ENCODE measurements around the gene CDH18. TPM values are rescaled to one million over a fixed set of nuclear protein-coding genes. Genes with fewer than 3 reads are reported as not detected.

CDH18 gene
- total RNA-seq, 1 experiment from 2014 or later: not detected

- no peak overlapping the region for H3K27ac ChIP-seq (ENCODE audit: low read depth, low read length)
- ATAC-seq: no peak
- POLR2A ChIA-PET: no interaction called here
- H3K79me2 ChIP-seq (ENCODE audit: insufficient read depth, low read length): no peaks in the 10 kb centered on the region
- no peak overlapping the region for H3K4me3 ChIP-seq (replicated peaks in 1 of 2; ENCODE audit: low read depth in 1 of 2, low read length in 2 of 2)
- TF ChIP-seq YY1 (IDR thresholded peaks at IDR 0.05; ENCODE audit: extremely low read depth, insufficient replicate concordance, low read depth, low read length) (no peak), ZNF274 (IDR thresholded peaks at IDR 0.05; ENCODE audit: low read depth, low read length) (no peak)
- BruUV-seq (replicated peaks): no TSS peak
- DNase-seq (ENCODE audit: low read depth, low spot score): no peak
- intact Hi-C loops (cut with micrococcal nuclease): no loop called here
- CTCF ChIA-PET: no interaction called here
- H3K9me3 ChIP-seq (ENCODE audit: control insufficient read depth in 1 of 2, insufficient read depth in 1 of 2, low read depth in 1 of 2, low read length in 2 of 2): peaks cover 3 to 6% of the 10 kb centered on the region in 2 experiments; a peak in 1 of 4 replicates
- H3K9me2 ChIP-seq (ENCODE audit: insufficient read depth): no peaks in the 10 kb centered on the region
- RAD21 ChIA-PET (ENCODE audit: low non-redundant PET in 1 of 2, low total read pairs in 2 of 2, uncharacterized antibody in 2 of 2, unreplicated experiment in 2 of 2): no interaction called here
- H3K36me3 ChIP-seq (ENCODE audit: control insufficient read depth in 1 of 2, insufficient read depth in 2 of 2, low read length in 2 of 2): no peaks in the 10 kb centered on the region
- H3K27me3 ChIP-seq (ENCODE audit: insufficient read depth, low read length): no peaks in the 10 kb centered on the region
- no peak overlapping the region for H2AFZ ChIP-seq (ENCODE audit: low read depth, low read length, poor library complexity, severe bottlenecking)
- H4K20me1 ChIP-seq (ENCODE audit: insufficient read depth): no peaks in the 10 kb centered on the region
- no peaks in the 10 kb centered on the region for H3K4me1 ChIP-seq (ENCODE audit: control insufficient read depth in 1 of 2, insufficient read depth in 2 of 2, low read length in 2 of 2)
- no peak overlapping the region for H3K9ac ChIP-seq (ENCODE audit: low read length)
- no peak overlapping the region for H3K4me2 ChIP-seq (ENCODE audit: low read length)
These were observed 242.8 kb downstream of the CDH18 start for GRCh38 chr5:19745247-19745646.

GRCh38 chr5:19739671-19740070 is 248.3 kb downstream of the CDH18 start:
- Histone ChIP-seq H3K4me1 (ENCODE audit: control insufficient read depth in 1 of 2, insufficient read depth in 2 of 2, low read length in 2 of 2) (no peaks in the 10 kb centered on the region), H3K36me3 (ENCODE audit: control insufficient read depth in 1 of 2, insufficient read depth in 2 of 2, low read length in 2 of 2) (no peaks in the 10 kb centered on the region), H3K9me2 (ENCODE audit: insufficient read depth) (no peaks in the 10 kb centered on the region), H3K79me2 (ENCODE audit: insufficient read depth, low read length) (no peaks in the 10 kb centered on the region), H2AFZ (ENCODE audit: low read depth, low read length, poor library complexity, severe bottlenecking) (no peak overlapping the region), H4K20me1 (ENCODE audit: insufficient read depth) (no peaks in the 10 kb centered on the region), H3K4me2 (ENCODE audit: low read length) (no peak overlapping the region), H3K9ac (ENCODE audit: low read length) (no peak overlapping the region), H3K27ac (ENCODE audit: low read depth, low read length) (no peak overlapping the region), H3K9me3 (ENCODE audit: control insufficient read depth in 1 of 2, insufficient read depth in 1 of 2, low read depth in 1 of 2, low read length in 2 of 2) (peaks cover 8 to 23% of the 10 kb centered on the region in 2 experiments; a peak in 2 of 4 replicates), H3K27me3 (ENCODE audit: insufficient read depth, low read length) (no peaks in the 10 kb centered on the region), H3K4me3 (replicated peaks in 1 of 2; ENCODE audit: low read depth in 1 of 2, low read length in 2 of 2) (no peak overlapping the region)
- CTCF ChIA-PET: no interaction called here
- POLR2A ChIA-PET: no interaction called here
- intact Hi-C loops (cut with micrococcal nuclease): no loop called here
- DNase-seq (ENCODE audit: low read depth, low spot score) (no peak), ATAC-seq (no peak)
- TF ChIP-seq ATF3 (IDR thresholded peaks at IDR 0.05) (no peak), EZH2phosphoT487 (IDR thresholded peaks at IDR 0.05; ENCODE audit: borderline replicate concordance) (no peak), RAD21 (IDR thresholded peaks at IDR 0.05; ENCODE audit: low read depth) (no peak), FOSL1 (IDR thresholded peaks at IDR 0.05; ENCODE audit: low read depth) (no peak)
- RAD21 ChIA-PET (ENCODE audit: low non-redundant PET in 1 of 2, low total read pairs in 2 of 2, uncharacterized antibody in 2 of 2, unreplicated experiment in 2 of 2): no interaction called here
- BruUV-seq (replicated peaks): no TSS peak
